Measurements from ENCODE around the gene CERS4.
"Not testable (repeated sequence)": the region's sequence is repeated elsewhere in the genome, so short reads cannot be mapped to it uniquely, and the experiment has no call there.

Gene CERS4

DNA sequence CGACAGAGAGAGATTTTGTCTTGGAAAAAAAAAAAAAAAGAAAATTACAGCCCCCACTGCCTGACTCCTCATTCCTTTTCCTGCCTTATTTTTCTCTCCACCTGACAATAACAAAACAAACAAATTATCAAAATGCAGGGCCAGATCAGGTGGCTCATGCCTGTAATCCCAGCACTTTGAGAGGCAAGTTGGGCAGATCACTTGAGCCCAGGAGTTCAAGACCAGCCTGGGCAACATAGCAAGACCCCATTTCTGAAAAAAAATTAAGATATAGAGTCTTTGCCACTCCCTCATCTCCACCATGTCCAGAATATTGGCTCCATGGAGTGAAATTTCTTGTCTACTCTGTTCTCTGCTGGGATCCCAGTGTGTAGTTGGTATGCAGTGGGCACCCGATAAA, 7.2 kb downstream of the CERS4 start:
- no CpG with 5 or more reads among the region's 2 CpGs for WGBS (ENCODE audit: extremely low coverage, insufficient coverage, insufficient read length)
- Histone ChIP-seq H3K4me2 (ENCODE audit: low read length) (no peak overlapping the region), H3K27ac (ENCODE audit: low read depth, low read length) (no peak overlapping the region)

DNA sequence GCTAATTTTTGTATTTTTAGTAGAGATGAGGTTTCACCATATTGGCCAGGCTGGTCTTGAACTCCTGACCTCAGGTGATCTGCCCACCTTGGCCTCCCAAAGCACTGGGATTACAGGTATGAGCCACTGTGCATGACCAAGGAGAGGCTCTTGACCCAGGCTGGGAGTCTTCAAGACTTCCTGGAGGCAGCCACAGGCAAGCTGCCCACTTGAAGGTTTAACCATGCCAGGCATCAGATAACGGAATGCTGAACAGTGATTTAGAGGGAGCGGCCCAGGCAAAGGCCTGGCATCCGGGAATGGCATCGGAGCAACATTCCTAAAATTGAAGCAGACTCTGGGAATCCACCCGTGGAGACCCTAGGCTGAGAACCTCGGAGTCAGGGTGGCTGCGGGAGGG, 9.0 kb downstream of the CERS4 start:
- no CpG with 5 or more reads among the region's 7 CpGs for WGBS (ENCODE audit: extremely low coverage, insufficient coverage, insufficient read length)
- not testable (repeated sequence) for H2AK5ac ChIP-seq (ENCODE audit: low read length); H3K4me2 ChIP-seq (ENCODE audit: low read length); H2BK12ac ChIP-seq (ENCODE audit: low read length); H3K23ac ChIP-seq (ENCODE audit: low read length); H4K91ac ChIP-seq (ENCODE audit: low read depth, low read length); H3K4ac ChIP-seq (ENCODE audit: low read depth, low read length); H3K79me2 ChIP-seq (ENCODE audit: control insufficient read depth, insufficient read depth, low read length, poor library complexity); H2BK120ac ChIP-seq (ENCODE audit: insufficient read depth, low read length, poor library complexity); H3K27me3 ChIP-seq (ENCODE audit: insufficient read depth, low read length); H3K18ac ChIP-seq (ENCODE audit: low read length); H4K8ac ChIP-seq (ENCODE audit: low read depth, low read length); H3K9ac ChIP-seq (ENCODE audit: low read length); H3K14ac ChIP-seq (ENCODE audit: low read length); H3K27ac ChIP-seq (ENCODE audit: low read depth, low read length); H3K4me3 ChIP-seq (ENCODE audit: low read depth, low read length); H2BK5ac ChIP-seq (ENCODE audit: low read depth, low read length, poor library complexity); DNase-seq; H4K12ac ChIP-seq (ENCODE audit: low read depth, low read length); H2AFZ ChIP-seq (ENCODE audit: insufficient read depth, low read length, poor library complexity); H3K79me1 ChIP-seq (ENCODE audit: low read length); H3K4me1 ChIP-seq (ENCODE audit: control insufficient read depth in 1 of 2, insufficient read depth in 2 of 2, low read length in 2 of 2); H3K36me3 ChIP-seq (ENCODE audit: control insufficient read depth in 1 of 2, insufficient read depth in 2 of 2, low read length in 2 of 2); H3K9me3 ChIP-seq (ENCODE audit: insufficient read depth, low read depth, low read length)

More for the DNA sequence above, 7.2 kb downstream of the CERS4 start:
- Histone ChIP-seq H3K18ac (ENCODE audit: low read length) (no peak overlapping the region), H3K9ac (ENCODE audit: low read length) (no peak overlapping the region), H3K4ac (ENCODE audit: low read depth, low read length) (no peak overlapping the region), H3K79me2 (ENCODE audit: control insufficient read depth, insufficient read depth, low read length, poor library complexity) (no peaks in the 10 kb centered on the region), H3K9me3 (ENCODE audit: insufficient read depth, low read depth, low read length) (peaks cover 2% of the 10 kb centered on the region), H3K14ac (ENCODE audit: low read length) (no peak overlapping the region), H2BK12ac (ENCODE audit: low read length) (no peak overlapping the region), H3K79me1 (ENCODE audit: low read length) (no peaks in the 10 kb centered on the region), H3K27me3 (ENCODE audit: insufficient read depth, low read length) (no peaks in the 10 kb centered on the region), H4K12ac (ENCODE audit: low read depth, low read length) (no peak overlapping the region), H2BK5ac (ENCODE audit: low read depth, low read length, poor library complexity) (no peak overlapping the region), H3K4me3 (ENCODE audit: low read depth, low read length) (no peak overlapping the region), H2BK120ac (ENCODE audit: insufficient read depth, low read length, poor library complexity) (no peak overlapping the region), H2AK5ac (ENCODE audit: low read length) (no peak overlapping the region), H3K36me3 (ENCODE audit: control insufficient read depth in 1 of 2, insufficient read depth in 2 of 2, low read length in 2 of 2) (no peaks in the 10 kb centered on the region), H2AFZ (ENCODE audit: insufficient read depth, low read length, poor library complexity) (no peak overlapping the region), H4K8ac (ENCODE audit: low read depth, low read length) (no peak overlapping the region), H3K23ac (ENCODE audit: low read length) (no peak overlapping the region), H3K4me1 (ENCODE audit: control insufficient read depth in 1 of 2, insufficient read depth in 2 of 2, low read length in 2 of 2) (no peaks in the 10 kb centered on the region), H4K91ac (ENCODE audit: low read depth, low read length) (no peak overlapping the region)
- no peak for DNase-seq

GRCh38 chr19:8220481-8220880, 11.3 kb downstream of the CERS4 start:
- Histone ChIP-seq H2BK5ac (ENCODE audit: low read depth, low read length, poor library complexity) (no peak overlapping the region), H3K79me2 (ENCODE audit: control insufficient read depth, insufficient read depth, low read length, poor library complexity) (no peaks in the 10 kb centered on the region), H3K9me3 (ENCODE audit: insufficient read depth, low read depth, low read length) (peaks cover under 1% of the 10 kb centered on the region), H3K4me1 (ENCODE audit: control insufficient read depth in 1 of 2, insufficient read depth in 2 of 2, low read length in 2 of 2) (no peaks in the 10 kb centered on the region), H2BK120ac (ENCODE audit: insufficient read depth, low read length, poor library complexity) (no peak overlapping the region), H3K4me3 (ENCODE audit: low read depth, low read length) (no peak overlapping the region), H3K36me3 (ENCODE audit: control insufficient read depth in 1 of 2, insufficient read depth in 2 of 2, low read length in 2 of 2) (no peaks in the 10 kb centered on the region), H3K27ac (ENCODE audit: low read depth, low read length) (no peak overlapping the region), H4K91ac (ENCODE audit: low read depth, low read length) (no peak overlapping the region), H3K18ac (ENCODE audit: low read length) (no peak overlapping the region), H2AFZ (ENCODE audit: insufficient read depth, low read length, poor library complexity) (no peak overlapping the region), H2BK12ac (ENCODE audit: low read length) (no peak overlapping the region), H3K4me2 (ENCODE audit: low read length) (no peak overlapping the region), H2AK5ac (ENCODE audit: low read length) (no peak overlapping the region), H3K23ac (ENCODE audit: low read length) (no peak overlapping the region), H3K79me1 (ENCODE audit: low read length) (no peaks in the 10 kb centered on the region), H3K4ac (ENCODE audit: low read depth, low read length) (no peak overlapping the region), H4K12ac (ENCODE audit: low read depth, low read length) (no peak overlapping the region), H3K9ac (ENCODE audit: low read length) (no peak overlapping the region), H3K14ac (ENCODE audit: low read length) (no peak overlapping the region), H3K27me3 (ENCODE audit: insufficient read depth, low read length) (no peaks in the 10 kb centered on the region), H4K8ac (ENCODE audit: low read depth, low read length) (no peak overlapping the region)
- no peak for DNase-seq
- WGBS (ENCODE audit: extremely low coverage, insufficient coverage, insufficient read length): no CpG with 5 or more reads among the region's 11 CpGs

DNA sequence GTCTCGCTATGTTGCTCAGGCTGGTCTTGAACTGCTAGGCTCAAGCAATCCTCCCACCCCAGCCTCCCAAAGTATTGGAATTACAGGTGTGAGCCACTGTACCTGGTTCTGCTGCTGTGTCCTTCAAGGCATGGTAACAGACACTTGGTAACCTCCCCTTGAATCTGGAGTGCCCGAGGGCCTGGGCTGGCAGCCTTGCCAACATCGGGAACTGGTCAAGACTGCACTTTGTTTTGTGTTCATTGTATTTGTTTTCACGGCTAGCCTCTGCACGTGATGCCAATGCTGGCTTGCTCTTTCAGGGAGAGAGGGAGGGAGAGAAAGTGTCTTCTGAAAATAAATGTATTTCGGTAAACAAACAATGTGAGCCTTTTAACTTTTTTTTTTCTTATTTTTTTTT, 12.0 kb downstream of the CERS4 start:
- H3K9me3 ChIP-seq (ENCODE audit: insufficient read depth, low read depth, low read length): no peaks in the 10 kb centered on the region
- H4K91ac ChIP-seq (ENCODE audit: low read depth, low read length): no peak overlapping the region
- WGBS (ENCODE audit: extremely low coverage, insufficient coverage, insufficient read length): no CpG with 5 or more reads among the region's 6 CpGs
- H4K8ac ChIP-seq (ENCODE audit: low read depth, low read length): no peak overlapping the region
- no peaks in the 10 kb centered on the region for H3K79me2 ChIP-seq (ENCODE audit: control insufficient read depth, insufficient read depth, low read length, poor library complexity)
- H3K27ac ChIP-seq (ENCODE audit: low read depth, low read length): no peak overlapping the region
- no peak overlapping the region for H3K18ac ChIP-seq (ENCODE audit: low read length)
- no peak for DNase-seq
- H3K9ac ChIP-seq (ENCODE audit: low read length): no peak overlapping the region
- H3K23ac ChIP-seq (ENCODE audit: low read length): no peak overlapping the region
- no peak overlapping the region for H3K4me2 ChIP-seq (ENCODE audit: low read length)
- no peak overlapping the region for H3K4ac ChIP-seq (ENCODE audit: low read depth, low read length)
- no peak overlapping the region for H2BK12ac ChIP-seq (ENCODE audit: low read length)
- no peaks in the 10 kb centered on the region for H3K79me1 ChIP-seq (ENCODE audit: low read length)
- no peak overlapping the region for H3K4me3 ChIP-seq (ENCODE audit: low read depth, low read length)
- H4K12ac ChIP-seq (ENCODE audit: low read depth, low read length): no peak overlapping the region
- H3K14ac ChIP-seq (ENCODE audit: low read length): no peak overlapping the region
- no peaks in the 10 kb centered on the region for H3K27me3 ChIP-seq (ENCODE audit: insufficient read depth, low read length)
- no peaks in the 10 kb centered on the region for H3K36me3 ChIP-seq (ENCODE audit: control insufficient read depth in 1 of 2, insufficient read depth in 2 of 2, low read length in 2 of 2)
- no peak overlapping the region for H2BK120ac ChIP-seq (ENCODE audit: insufficient read depth, low read length, poor library complexity)
- no peak overlapping the region for H2BK5ac ChIP-seq (ENCODE audit: low read depth, low read length, poor library complexity)
- H3K4me1 ChIP-seq (ENCODE audit: control insufficient read depth in 1 of 2, insufficient read depth in 2 of 2, low read length in 2 of 2): no peaks in the 10 kb centered on the region
- H2AFZ ChIP-seq (ENCODE audit: insufficient read depth, low read length, poor library complexity): no peak overlapping the region
- no peak overlapping the region for H2AK5ac ChIP-seq (ENCODE audit: low read length)

Data from trophoblast cell (in vitro differentiated cells and primary cell).